NB4 (cell line): Measurements from ENCODE around the gene ASGR2.

Experiments
- DNase-seq: peaks from one replicate; pipeline ENCODE4 v3.0.0; 2010; ENCODE audit warnings: low read depth
- H3K4me3 ChIP-seq: one replicate; pipeline ENCODE4 v1.5.1; 2011; ENCODE audit warnings: mild to moderate bottlenecking, low read depth, low read length, moderate library complexity
- MYC ChIP-seq: IDR thresholded peaks from 2 replicates; pipeline ENCODE4 v1.6.1; 2011; ENCODE audit warnings: low read depth, low read length
- POLR2A ChIP-seq: IDR thresholded peaks from 2 replicates; pipeline ENCODE4 v1.6.1; 2011; ENCODE audit warnings: mild to moderate bottlenecking; ENCODE audit not compliant: insufficient read length; ENCODE audit errors: extremely low read depth
- TF ChIP-seq, protein P1 (sequence below): IDR thresholded peaks from one replicate; pipeline ENCODE4 v1.5.1; 2012; ENCODE audit warnings: low read depth, low read length
- TF ChIP-seq, protein P2 (sequence below): IDR thresholded peaks from 2 replicates; pipeline ENCODE4 v1.6.1; 2011; ENCODE audit warnings: low read depth, low read length

ASGR2 gene

DNA sequence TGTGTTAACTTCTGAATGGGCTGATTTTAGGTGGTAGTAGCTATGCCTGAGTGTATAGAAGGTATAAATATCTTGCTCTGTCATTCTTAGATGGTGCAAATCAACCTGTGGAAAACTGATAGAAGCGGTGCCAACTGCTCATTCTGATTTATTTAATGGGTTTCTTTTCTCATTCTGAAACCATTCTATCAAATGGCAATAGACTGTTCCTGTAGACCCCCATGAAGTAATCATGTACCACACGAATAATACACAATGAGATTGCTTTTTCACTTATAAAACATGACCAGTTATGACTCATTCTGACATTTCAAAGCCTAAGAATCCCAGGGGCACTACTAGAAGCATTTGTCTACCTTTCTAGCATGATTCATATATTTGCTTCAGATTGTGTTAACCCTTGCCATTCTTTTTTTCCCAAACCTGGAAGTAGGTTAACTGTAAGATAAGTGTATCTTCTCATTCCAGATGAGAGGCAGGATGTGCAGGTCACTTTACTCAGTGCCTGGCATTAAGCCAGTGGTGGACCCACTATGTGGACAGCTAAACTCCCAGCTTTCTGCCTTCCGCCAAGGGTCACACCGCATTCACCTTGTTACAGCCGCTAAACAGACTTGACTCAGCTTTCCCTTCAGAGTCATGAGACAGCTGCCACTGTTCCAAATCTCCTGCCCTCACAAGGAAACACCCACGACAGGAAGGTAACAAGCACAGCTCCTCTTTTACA is 54.3 kb downstream of the ASGR2 start:
- DNase-seq = peak; percentile 59
- TF ChIP-seq POLR2A (no peak), MYC (no peak)
- TF ChIP-seq, protein P1, sequence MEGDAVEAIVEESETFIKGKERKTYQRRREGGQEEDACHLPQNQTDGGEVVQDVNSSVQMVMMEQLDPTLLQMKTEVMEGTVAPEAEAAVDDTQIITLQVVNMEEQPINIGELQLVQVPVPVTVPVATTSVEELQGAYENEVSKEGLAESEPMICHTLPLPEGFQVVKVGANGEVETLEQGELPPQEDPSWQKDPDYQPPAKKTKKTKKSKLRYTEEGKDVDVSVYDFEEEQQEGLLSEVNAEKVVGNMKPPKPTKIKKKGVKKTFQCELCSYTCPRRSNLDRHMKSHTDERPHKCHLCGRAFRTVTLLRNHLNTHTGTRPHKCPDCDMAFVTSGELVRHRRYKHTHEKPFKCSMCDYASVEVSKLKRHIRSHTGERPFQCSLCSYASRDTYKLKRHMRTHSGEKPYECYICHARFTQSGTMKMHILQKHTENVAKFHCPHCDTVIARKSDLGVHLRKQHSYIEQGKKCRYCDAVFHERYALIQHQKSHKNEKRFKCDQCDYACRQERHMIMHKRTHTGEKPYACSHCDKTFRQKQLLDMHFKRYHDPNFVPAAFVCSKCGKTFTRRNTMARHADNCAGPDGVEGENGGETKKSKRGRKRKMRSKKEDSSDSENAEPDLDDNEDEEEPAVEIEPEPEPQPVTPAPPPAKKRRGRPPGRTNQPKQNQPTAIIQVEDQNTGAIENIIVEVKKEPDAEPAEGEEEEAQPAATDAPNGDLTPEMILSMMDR = no peak
- TF ChIP-seq, protein P2, sequence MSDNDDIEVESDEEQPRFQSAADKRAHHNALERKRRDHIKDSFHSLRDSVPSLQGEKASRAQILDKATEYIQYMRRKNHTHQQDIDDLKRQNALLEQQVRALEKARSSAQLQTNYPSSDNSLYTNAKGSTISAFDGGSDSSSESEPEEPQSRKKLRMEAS = no peak
- no peak overlapping the region for H3K4me3 ChIP-seq

DNA sequence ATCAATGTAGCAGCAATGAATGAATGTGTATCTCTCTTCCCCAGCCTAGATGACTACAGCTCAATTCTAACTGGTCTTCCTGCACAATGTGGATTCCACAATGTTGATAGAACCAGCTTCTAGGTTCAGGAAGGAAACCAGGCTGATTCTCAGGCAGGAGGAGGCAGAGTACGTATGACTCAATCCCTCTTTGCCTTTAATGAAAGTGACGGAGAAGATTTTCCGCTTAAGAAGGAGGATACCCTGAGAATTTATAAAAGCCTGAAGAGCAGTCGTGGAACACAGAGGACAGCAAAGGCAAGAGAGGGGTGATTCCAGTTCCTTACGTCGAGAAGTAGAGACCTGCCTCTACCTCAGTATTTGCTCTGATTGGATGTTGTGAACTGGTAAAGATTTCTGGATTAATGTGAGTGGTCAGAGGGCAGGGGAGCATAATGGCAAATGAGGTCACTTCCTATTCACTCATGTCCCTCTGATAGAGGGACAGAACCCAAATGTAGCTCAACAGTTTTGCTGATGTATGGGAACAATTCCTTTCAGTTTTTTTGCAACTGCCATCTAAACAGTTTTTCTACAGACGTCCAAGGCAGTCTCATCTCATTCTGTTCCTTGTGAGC is 55.7 kb downstream of the ASGR2 start:
- TF ChIP-seq, protein P1 = no peak
- no peak for TF ChIP-seq MYC
- TF ChIP-seq, protein P2 = no peak
- TF ChIP-seq POLR2A = no peak
- DNase-seq = no peak
- no peak overlapping the region for H3K4me3 ChIP-seq

DNA sequence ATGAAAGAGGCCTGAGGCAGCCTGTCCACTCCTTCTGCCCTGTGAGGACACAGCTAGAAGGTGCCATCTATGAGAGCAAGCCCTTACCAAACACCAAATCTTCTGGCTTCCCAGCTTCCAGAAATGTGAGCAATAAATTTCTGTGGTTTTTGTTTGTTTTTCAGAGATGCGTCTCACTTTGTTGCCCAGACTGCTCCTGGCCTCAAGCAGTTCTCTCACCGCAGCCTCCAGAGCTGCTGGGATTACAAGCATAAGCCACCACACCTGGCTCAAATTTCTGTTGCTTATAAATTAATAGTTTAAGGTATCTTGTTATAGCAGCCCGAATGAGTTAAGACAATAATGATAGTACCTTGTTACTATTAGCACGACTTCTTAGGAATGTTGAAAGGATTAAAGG is 58.2 kb downstream of the ASGR2 start:
- H3K4me3 ChIP-seq = no peak overlapping the region
- TF ChIP-seq, protein P2 = no peak
- TF ChIP-seq, protein P1 = no peak
- TF ChIP-seq MYC (no peak), POLR2A (no peak)
- DNase-seq = no peak
